Loucy (cell line): Measurements from ENCODE around the gene THPO.

Experiments
- H2AFZ ChIP-seq: fragments of 200-600 bp; sonication (generic); 2 replicates; pipeline ENCODE4 v1.6.0; 2016; ENCODE audit warnings: antibody characterized with exemption, mild to moderate bottlenecking, low read length, moderate library complexity
- H3F3A ChIP-seq: fragments of 200-600 bp; 2 replicates; pipeline ENCODE4 v1.6.0; 2016; ENCODE audit warnings: antibody characterized with exemption, low read depth, mild to moderate bottlenecking
- H3K27me3 ChIP-seq: fragments of 200-600 bp; sonication (generic); 2 replicates; pipeline ENCODE4 v1.6.1; 2014; ENCODE audit warnings: low read length, mild to moderate bottlenecking; ENCODE audit not compliant: insufficient read depth, poor library complexity, severe bottlenecking
- H3K36me3 ChIP-seq: fragments of 200-600 bp; sonication (generic); 2 replicates; pipeline ENCODE4 v1.6.1; 2016; ENCODE audit warnings: low read length; ENCODE audit not compliant: insufficient read depth
- H3K4me1 ChIP-seq: fragments of 200-600 bp; sonication (generic); 2 replicates; pipeline ENCODE4 v1.5.1; 2014; ENCODE audit warnings: low read length, mild to moderate bottlenecking; ENCODE audit not compliant: insufficient read depth, poor library complexity, severe bottlenecking
- H3K4me2 ChIP-seq: fragments of 200-600 bp; sonication (generic); 2 replicates; pipeline ENCODE4 v1.6.0; 2014; ENCODE audit warnings: antibody characterized with exemption, low read length, low read depth, mild to moderate bottlenecking; ENCODE audit not compliant: poor library complexity, severe bottlenecking
- H3K4me3 ChIP-seq: fragments of 200-600 bp; sonication (generic); 2 replicates; pipeline ENCODE4 v1.5.1; 2014; ENCODE audit warnings: low read length, mild to moderate bottlenecking, mixed read lengths; ENCODE audit not compliant: poor library complexity, severe bottlenecking
- H3K79me2 ChIP-seq: fragments of 200-600 bp; sonication (generic); 2 replicates; pipeline ENCODE4 v1.6.1; 2014; ENCODE audit warnings: low read length; ENCODE audit not compliant: insufficient read depth
- H3K9ac ChIP-seq: fragments of 200-600 bp; sonication (generic); 2 replicates; pipeline ENCODE4 v1.6.0; 2014; ENCODE audit warnings: mild to moderate bottlenecking, low read depth, low read length, moderate library complexity; ENCODE audit not compliant: poor library complexity, severe bottlenecking
- H3K9me2 ChIP-seq: fragments of 200-600 bp; sonication (generic); replicated peaks from 2 replicates; pipeline ENCODE4 v1.6.1; 2016; ENCODE audit warnings: low read depth, low read length, mixed read lengths
- H3K9me3 ChIP-seq: fragments of 200-600 bp; sonication (generic); 2 replicates; pipeline ENCODE4 v1.6.1; 2014; ENCODE audit warnings: mild to moderate bottlenecking, antibody characterized with exemption, low read length, low read depth; ENCODE audit not compliant: insufficient read depth
- H4K20me1 ChIP-seq: fragments of 200-600 bp; sonication (generic); 2 replicates; pipeline ENCODE4 v1.6.0; 2014; ENCODE audit warnings: antibody characterized with exemption, low read length, mild to moderate bottlenecking; ENCODE audit not compliant: insufficient read depth, poor library complexity, severe bottlenecking
- EZH2phosphoT487 ChIP-seq: fragments of 200-600 bp; IDR thresholded peaks from 2 replicates; pipeline ENCODE4 v1.6.1; 2018; ENCODE audit warnings: antibody characterized with exemption, mild to moderate bottlenecking, moderate library complexity, borderline replicate concordance
- TF ChIP-seq, protein P1 (sequence below): fragments of 200-600 bp; sonication (generic); conservative IDR thresholded peaks from 2 replicates; pipeline ENCODE4 v1.5.1; 2014; ENCODE audit warnings: mild to moderate bottlenecking, antibody characterized with exemption, low read length

Gene THPO

DNA sequence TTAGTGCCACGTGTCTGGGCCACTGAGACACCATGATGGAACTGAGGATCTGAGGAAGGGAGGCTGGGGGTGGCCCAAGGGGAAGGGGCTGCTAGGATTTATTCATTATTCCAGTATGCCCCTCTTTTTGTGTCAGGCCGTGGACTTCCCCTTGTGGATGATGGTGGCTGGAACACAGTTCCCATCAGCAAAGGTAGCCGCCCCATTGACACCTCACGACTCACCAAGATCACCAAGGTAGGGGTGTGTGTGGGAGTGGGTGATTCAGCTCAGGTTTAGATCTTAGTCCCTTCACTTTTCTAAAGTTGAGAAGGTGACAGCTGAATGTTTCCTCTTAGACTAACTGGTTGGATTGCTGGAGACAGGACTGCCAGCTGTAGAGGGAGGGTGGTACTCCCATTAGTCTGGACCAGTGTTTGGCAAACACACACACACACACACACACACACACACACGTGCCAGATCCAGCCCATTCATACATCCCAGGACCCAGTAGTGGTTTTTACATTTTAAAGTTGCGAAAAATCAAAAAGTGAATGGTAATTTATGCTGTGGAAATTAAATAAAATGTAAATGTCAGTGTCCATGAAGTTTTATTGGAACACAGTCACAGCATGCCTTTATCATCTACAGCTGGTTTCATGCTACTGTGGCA, 52.2 kb downstream of the THPO start:
- H3K27me3 ChIP-seq: no peaks in the 10 kb centered on the region
- TF ChIP-seq, protein P1, sequence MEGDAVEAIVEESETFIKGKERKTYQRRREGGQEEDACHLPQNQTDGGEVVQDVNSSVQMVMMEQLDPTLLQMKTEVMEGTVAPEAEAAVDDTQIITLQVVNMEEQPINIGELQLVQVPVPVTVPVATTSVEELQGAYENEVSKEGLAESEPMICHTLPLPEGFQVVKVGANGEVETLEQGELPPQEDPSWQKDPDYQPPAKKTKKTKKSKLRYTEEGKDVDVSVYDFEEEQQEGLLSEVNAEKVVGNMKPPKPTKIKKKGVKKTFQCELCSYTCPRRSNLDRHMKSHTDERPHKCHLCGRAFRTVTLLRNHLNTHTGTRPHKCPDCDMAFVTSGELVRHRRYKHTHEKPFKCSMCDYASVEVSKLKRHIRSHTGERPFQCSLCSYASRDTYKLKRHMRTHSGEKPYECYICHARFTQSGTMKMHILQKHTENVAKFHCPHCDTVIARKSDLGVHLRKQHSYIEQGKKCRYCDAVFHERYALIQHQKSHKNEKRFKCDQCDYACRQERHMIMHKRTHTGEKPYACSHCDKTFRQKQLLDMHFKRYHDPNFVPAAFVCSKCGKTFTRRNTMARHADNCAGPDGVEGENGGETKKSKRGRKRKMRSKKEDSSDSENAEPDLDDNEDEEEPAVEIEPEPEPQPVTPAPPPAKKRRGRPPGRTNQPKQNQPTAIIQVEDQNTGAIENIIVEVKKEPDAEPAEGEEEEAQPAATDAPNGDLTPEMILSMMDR: no peak
- no peak for TF ChIP-seq EZH2phosphoT487
- no peaks in the 10 kb centered on the region for H3K4me1 ChIP-seq
- peaks cover 20% of the 10 kb centered on the region; the same call in 1 of the 2 replicates for H3K79me2 ChIP-seq
- no peaks in the 10 kb centered on the region for H3K9me2 ChIP-seq
- H3K9me3 ChIP-seq: no peaks in the 10 kb centered on the region
- no peak overlapping the region for H3K4me3 ChIP-seq
- H3K9ac ChIP-seq: no peak overlapping the region
- no peak overlapping the region for H2AFZ ChIP-seq
- no peak overlapping the region for H3K4me2 ChIP-seq
- H3K36me3 ChIP-seq: peaks cover 95% of the 10 kb centered on the region
- H4K20me1 ChIP-seq: peaks cover 39% of the 10 kb centered on the region
- no peaks in the 10 kb centered on the region for H3F3A ChIP-seq

DNA sequence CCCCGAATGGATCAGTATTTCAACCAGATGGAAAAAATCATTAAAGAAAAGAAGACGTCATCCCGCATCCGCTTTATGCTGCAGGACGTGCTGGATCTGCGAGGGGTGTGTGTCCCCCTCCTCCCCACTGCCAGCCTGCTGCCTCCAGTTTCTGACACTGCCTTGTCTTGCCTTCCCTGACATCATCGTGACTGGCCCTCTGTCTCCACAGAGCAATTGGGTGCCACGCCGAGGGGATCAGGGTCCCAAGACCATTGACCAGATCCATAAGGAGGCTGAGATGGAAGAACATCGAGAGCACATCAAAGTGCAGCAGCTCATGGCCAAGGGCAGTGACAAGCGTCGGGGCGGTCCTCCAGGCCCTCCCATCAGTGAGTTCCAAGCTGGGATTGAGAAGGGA, 52.7 kb downstream of the THPO start:
- H2AFZ ChIP-seq: no peak overlapping the region
- peaks cover 26% of the 10 kb centered on the region; the same call in 1 of the 2 replicates for H3K79me2 ChIP-seq
- TF ChIP-seq, protein P1: no peak
- no peak for TF ChIP-seq EZH2phosphoT487
- no peaks in the 10 kb centered on the region for H3K9me3 ChIP-seq
- H3K9me2 ChIP-seq: no peaks in the 10 kb centered on the region
- H3K4me3 ChIP-seq: no peak overlapping the region
- H3K36me3 ChIP-seq: peaks cover 97% of the 10 kb centered on the region
- H3K9ac ChIP-seq: no peak overlapping the region
- H3K27me3 ChIP-seq: no peaks in the 10 kb centered on the region
- H3F3A ChIP-seq: no peaks in the 10 kb centered on the region
- H4K20me1 ChIP-seq: peaks cover 45% of the 10 kb centered on the region
- no peaks in the 10 kb centered on the region for H3K4me1 ChIP-seq
- H3K4me2 ChIP-seq: no peak overlapping the region

- Histone ChIP-seq H3K9me3 (no peaks in the 10 kb centered on the region), H3K9ac (no peak overlapping the region), H3K4me2 (no peak overlapping the region), H3K36me3 (peaks cover 96% of the 10 kb centered on the region), H3F3A (no peaks in the 10 kb centered on the region), H3K79me2 (peaks cover 42% of the 10 kb centered on the region), H2AFZ (no peak overlapping the region), H4K20me1 (peaks cover 59% of the 10 kb centered on the region), H3K27me3 (no peaks in the 10 kb centered on the region), H3K9me2 (no peaks in the 10 kb centered on the region), H3K4me1 (peaks cover 9% of the 10 kb centered on the region), H3K4me3 (no peak overlapping the region)
- no peak for TF ChIP-seq EZH2phosphoT487
- TF ChIP-seq, protein P1: no peak
Observed at GRCh38 chr3:184323696-184324095, 54.3 kb downstream of the THPO start.
